Mononuclear cell (primary cell): ENCODE data around the gene SLC26A8. TPM values are rescaled to one million over a fixed set of nuclear protein-coding genes. Genes with fewer than 3 reads are reported as not detected.

Experiments used
- H3K27me3 ChIP-seq: 2 replicates; pipeline ENCODE4 v1.6.0; 2011; ENCODE audit warnings: low read length, control low read depth; ENCODE audit not compliant: insufficient read depth
- H3K4me1 ChIP-seq: 2 replicates; pipeline ENCODE4 v1.5.1; 2011; ENCODE audit warnings: mild to moderate bottlenecking, low read length, control low read depth; ENCODE audit not compliant: insufficient read depth
- H3K4me3 ChIP-seq: 2 replicates; pipeline ENCODE4 v1.5.1; 2011; ENCODE audit warnings: mild to moderate bottlenecking, low read length, moderate library complexity
- H3K9me3 ChIP-seq: 2 replicates; pipeline ENCODE4 v1.5.1; 2011; ENCODE audit warnings: low read depth, mild to moderate bottlenecking, control low read depth, low read length
- total RNA-seq: library from RNA; depleted of rRNA; stranded (reverse); fragments of >200 nt; gene quantifications from one replicate; pipeline ENCODE4 v1.2.3, GENCODE V29; 2012

Gene SLC26A8
- total RNA-seq, 1 donor: 0.10 TPM

DNA sequence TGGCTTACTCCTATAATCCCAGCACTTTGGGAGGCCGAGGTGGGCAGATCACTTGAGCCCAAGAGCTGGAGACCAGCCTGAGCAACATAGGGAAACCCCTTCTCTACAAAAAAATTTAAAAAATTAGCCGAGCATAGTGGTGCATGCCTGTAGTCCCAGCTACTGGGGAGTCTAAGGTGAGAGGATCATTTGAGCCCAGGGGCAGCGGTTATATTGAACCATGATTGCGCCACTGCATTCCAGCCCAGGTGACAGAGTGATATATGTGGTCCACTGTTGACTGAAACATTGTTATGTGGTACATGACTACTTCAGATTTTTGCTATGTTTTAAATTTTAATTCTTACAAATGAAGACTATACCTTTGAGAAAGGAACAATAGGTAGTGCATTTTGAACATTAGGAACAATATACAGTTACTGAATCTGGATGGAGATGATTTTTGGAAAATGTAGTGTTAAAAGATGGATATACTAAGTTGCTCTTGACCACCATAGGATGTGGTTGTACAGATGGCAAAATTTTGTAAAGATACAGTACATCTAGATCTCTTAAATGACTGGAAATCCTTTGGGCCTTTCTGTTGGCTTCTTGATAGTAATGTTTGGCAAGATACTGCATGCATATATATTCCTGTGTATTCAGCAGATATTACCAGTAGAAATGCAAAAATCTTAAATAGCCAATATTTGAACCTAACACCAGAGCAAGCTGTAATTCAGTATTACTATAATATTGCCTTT, 39.0 kb upstream of the SLC26A8 start:
- peaks cover 3% of the 10 kb centered on the region for H3K4me1 ChIP-seq
- H3K9me3 ChIP-seq: no peaks in the 10 kb centered on the region
- H3K4me3 ChIP-seq: no peak overlapping the region
- H3K27me3 ChIP-seq: no peaks in the 10 kb centered on the region

DNA sequence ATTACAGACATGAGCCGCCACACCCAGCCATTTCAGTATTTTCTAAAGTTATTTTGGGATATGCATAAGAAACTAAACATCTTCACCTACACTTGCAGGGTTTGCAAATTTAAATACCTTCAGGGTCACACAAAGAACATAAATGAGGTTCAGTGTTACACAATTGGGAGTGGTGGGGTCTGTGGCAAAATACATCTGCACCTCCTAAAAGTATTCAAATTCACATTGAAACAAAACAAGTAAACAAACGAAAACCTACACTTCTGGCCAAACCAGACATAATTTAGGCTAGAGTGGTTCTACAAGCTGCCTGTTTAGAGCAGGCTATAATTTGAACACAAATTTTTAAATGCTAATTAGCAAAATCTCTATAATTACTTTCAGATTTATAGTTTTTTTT, 37.8 kb upstream of the SLC26A8 start:
- Histone ChIP-seq H3K27me3 (no peaks in the 10 kb centered on the region), H3K9me3 (no peaks in the 10 kb centered on the region), H3K4me3 (no peak overlapping the region), H3K4me1 (no peaks in the 10 kb centered on the region)

DNA sequence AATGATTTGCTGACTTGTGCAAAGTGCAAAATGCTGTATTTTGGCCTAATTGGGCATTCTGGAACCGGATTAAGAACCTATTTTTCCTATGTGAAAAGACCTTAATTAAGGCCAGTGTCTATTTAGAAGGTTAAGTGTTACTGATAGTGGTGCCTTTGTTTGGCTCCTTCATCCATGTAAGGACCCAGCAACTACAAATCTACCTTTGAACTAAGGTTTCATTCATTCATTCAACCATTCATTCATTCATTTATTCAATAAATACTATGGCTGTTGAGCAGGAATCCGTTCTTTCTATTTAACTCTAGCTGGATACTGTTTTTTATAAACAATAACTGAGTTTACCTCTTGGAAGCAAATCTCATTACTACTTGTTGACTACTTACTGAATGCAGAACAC, 36.8 kb upstream of the SLC26A8 start:
- Histone ChIP-seq H3K4me3 (no peak overlapping the region), H3K9me3 (no peaks in the 10 kb centered on the region), H3K4me1 (no peaks in the 10 kb centered on the region), H3K27me3 (no peaks in the 10 kb centered on the region)

DNA sequence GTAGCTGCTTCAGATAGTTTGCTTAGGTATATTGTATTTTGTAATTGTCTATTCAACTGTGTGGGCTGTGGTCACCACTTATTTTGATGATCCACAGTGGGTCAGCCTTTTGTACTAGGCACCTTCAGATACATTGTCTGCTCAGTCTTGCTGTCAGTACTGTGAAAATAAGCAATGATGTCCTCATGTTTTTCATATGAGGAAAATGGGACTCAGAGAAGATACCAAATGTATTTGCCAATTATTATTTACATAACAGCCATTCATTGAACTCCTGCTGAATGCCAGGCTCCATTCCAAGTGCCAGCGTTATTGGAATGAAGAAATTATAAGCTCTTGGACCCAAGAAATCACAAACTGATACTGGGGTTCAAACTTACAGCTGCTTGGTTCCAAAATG, 31.7 kb upstream of the SLC26A8 start:
- Histone ChIP-seq H3K27me3 (no peaks in the 10 kb centered on the region), H3K4me1 (peaks cover 8% of the 10 kb centered on the region), H3K4me3 (no peak overlapping the region), H3K9me3 (no peaks in the 10 kb centered on the region)

DNA sequence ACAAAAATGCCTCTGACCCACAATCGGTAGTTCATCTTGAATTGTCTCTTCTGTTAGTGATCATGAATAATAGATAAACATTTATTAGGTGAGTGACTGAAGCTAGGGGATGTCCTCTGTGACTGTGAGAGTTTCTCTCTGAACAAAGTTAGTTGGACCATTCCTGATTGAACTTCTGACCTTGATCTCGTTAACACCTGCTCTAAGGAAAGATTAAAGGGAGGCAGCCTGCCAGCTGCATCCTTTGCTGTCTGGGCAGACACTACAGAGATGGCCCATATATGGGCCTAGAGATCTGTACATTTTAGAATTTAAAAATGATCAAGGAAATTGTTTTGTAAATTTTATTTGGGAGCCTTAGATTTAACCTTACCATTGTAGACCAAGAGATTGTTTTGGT, 30.5 kb upstream of the SLC26A8 start:
- Histone ChIP-seq H3K4me1 (peaks cover 20% of the 10 kb centered on the region), H3K27me3 (no peaks in the 10 kb centered on the region)

DNA sequence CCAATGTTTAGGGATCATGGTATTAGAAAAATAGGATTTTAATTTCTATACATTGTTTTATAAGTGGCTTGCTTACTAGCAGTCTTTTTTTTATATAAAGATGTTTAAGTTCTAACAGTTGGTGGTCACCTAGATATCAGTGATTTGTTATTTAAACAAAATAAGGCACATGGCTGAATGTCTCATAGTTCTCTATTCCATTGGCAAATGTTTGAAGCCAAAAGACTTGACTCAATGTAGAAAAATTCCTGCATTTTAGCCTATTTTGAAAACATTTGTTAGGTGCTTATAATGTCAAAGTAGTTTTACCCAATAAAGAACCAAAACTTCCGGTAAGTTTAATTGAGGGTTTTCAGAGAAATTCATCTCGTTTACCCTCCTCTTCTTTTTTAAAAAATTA, 30.0 kb upstream of the SLC26A8 start:
- no peak overlapping the region for H3K4me3 ChIP-seq
- H3K9me3 ChIP-seq: no peaks in the 10 kb centered on the region
- peaks cover 25% of the 10 kb centered on the region for H3K4me1 ChIP-seq
- no peaks in the 10 kb centered on the region for H3K27me3 ChIP-seq

More for the DNA sequence above, 30.5 kb upstream of the SLC26A8 start:
- Histone ChIP-seq H3K9me3 (no peaks in the 10 kb centered on the region), H3K4me3 (no peak overlapping the region)

DNA sequence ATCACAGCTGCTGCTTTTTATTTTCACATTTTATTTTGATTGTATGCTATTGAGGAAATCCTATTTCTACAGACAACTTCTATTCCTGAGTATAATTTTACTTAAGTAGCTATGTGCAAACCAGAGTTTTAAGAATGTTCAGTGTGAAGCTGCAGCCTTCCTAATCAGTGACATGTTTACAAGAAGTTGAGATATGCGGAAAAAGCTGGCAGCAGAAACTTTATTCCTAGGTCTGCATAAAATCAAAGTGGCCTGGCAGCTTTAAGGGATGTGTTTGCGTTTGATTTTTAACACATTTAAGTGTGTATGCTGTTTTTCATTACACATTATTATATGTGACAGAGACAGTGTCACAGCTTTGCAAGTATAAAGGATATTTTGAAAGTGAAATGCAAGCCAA, 29.4 kb upstream of the SLC26A8 start:
- H3K4me3 ChIP-seq: no peak overlapping the region
- H3K27me3 ChIP-seq: no peaks in the 10 kb centered on the region
- H3K4me1 ChIP-seq: peaks cover 31% of the 10 kb centered on the region
- H3K9me3 ChIP-seq: no peaks in the 10 kb centered on the region

DNA sequence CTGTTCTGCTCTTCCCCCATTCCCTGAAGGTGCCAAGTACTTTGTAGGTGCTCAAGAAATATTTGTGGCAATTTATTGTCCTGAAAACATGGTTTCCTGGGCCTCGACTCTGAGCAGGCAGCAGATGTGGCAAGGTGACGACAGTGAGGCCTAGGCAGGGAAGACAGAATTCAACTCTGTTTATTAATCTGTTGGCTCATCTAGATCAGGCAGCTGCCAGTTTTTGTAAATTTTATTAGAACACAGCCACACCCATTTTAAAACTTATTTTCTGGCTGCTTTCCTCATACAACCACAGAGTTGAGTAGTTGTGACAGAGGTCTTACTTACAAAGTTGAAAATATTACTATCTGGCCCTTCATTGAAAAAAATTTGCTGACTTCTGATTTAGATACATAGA, 27.7 kb upstream of the SLC26A8 start:
- Histone ChIP-seq H3K4me3 (no peak overlapping the region), H3K27me3 (no peaks in the 10 kb centered on the region), H3K4me1 (peaks cover 47% of the 10 kb centered on the region), H3K9me3 (no peaks in the 10 kb centered on the region)

DNA sequence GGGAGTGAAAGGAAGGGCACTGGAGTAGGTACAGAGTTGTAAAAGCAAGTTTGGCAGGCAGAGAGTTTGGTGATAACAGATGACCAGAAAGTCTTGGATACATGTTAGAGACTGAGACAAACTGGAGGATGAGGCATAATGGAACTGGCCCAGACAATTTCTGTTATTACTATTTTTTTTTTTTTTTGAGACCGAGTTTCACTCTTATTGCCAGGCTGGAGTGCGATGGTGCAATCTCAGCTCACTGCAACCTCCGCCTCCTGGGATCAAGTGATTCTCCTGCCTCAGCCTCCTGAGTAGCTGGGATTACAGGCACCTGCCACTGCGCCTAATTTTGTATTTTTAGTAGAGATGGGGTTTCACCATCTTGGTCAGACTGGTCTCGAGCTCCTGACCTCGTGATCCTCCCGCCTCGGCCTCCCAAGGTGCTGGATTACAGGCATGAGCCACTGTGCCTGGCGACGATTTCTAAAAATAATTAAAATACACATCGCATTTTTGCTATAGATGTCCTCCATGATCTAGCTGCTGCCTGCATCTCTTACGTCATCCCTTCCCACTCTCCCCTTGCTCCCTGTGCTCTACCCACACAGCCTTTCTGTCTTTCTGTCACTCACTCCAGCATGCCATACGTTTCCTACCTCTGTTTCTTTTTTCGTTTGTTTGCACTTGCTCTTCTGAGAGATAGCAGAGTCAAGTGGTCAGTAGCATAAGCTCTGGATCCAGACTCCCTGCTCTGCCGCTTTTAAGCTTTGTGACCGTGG, 26.7 kb upstream of the SLC26A8 start:
- H3K4me1 ChIP-seq: peaks cover 52% of the 10 kb centered on the region

DNA sequence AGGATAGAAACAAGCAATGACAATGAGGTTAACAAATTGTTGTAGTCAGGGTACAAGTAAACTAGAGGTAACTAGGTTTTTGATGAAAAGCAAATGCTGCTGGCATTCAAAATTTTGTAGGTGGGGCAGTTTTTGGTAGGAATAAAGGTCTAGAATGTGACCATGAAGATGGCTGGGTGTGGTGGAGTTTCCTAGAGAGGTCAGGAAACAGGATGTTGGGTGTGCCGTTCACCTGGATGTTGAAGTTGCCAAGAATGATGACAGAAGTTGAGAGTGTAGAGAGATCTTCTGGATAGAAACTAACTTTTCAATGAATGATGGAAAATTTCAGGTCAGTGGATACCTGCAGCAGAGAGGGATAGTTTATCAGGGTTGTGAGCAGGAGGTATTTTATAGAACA, 25.9 kb upstream of the SLC26A8 start:
- Histone ChIP-seq H3K27me3 (no peaks in the 10 kb centered on the region), H3K4me3 (no peak overlapping the region), H3K9me3 (no peaks in the 10 kb centered on the region), H3K4me1 (peaks cover 53% of the 10 kb centered on the region)

More for the DNA sequence above, 26.7 kb upstream of the SLC26A8 start:
- Histone ChIP-seq H3K9me3 (no peaks in the 10 kb centered on the region), H3K27me3 (no peaks in the 10 kb centered on the region), H3K4me3 (no peak overlapping the region)

DNA sequence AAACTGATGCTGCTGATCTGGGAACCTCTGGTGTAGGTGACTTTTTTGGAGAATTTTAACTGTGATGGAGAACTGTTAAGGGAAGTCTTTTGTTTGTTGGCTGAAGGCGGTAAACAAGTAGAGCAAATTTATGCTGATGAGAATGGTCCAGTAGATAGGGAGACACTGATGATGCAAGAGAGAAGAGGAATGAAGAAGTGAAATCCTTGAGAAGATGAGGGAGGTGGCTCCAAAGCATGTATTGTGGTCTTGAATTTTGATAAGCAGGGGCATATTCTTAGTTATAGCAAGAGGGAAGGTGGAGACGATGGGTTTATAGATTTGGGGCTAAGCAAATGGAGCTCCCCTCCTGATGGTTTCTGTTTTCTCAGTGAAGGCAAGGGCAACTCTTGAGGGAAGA, 25.1 kb upstream of the SLC26A8 start:
- Histone ChIP-seq H3K4me1 (peaks cover 60% of the 10 kb centered on the region), H3K4me3 (no peak overlapping the region), H3K9me3 (no peaks in the 10 kb centered on the region), H3K27me3 (no peaks in the 10 kb centered on the region)

DNA sequence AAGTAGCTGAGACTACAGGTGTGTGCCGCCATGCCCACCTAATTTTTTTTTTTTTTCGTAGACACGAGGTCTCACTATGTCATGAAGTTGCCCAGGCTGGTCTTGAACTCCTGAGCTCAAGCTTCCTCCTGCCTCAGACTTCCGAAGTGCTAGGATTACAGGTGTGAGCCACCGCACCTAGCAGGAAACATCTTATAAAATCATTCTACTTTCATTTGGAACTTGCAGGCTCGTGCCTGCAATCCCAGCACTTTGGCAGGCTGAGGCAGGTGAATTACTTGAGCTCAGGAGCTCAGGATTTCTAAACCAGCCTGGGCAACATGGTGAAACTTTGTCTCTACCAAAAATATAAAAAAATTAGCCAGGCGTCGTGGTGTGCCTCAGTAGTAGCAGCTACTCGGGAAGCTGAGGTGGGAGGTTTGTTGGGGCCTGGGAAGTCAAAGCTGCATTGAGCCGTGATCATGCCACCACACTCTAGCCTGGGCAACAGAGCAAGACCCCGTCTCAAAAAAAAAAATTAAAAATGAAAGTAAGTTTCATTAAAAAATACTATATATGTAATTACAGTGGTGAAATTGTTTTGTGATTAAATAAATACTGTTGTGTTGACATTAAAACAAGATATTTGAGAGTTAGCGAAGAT, 18.3 kb upstream of the SLC26A8 start:
- no peaks in the 10 kb centered on the region for H3K9me3 ChIP-seq
- H3K4me3 ChIP-seq: no peak overlapping the region
- peaks cover 47% of the 10 kb centered on the region for H3K4me1 ChIP-seq
- H3K27me3 ChIP-seq: no peaks in the 10 kb centered on the region

DNA sequence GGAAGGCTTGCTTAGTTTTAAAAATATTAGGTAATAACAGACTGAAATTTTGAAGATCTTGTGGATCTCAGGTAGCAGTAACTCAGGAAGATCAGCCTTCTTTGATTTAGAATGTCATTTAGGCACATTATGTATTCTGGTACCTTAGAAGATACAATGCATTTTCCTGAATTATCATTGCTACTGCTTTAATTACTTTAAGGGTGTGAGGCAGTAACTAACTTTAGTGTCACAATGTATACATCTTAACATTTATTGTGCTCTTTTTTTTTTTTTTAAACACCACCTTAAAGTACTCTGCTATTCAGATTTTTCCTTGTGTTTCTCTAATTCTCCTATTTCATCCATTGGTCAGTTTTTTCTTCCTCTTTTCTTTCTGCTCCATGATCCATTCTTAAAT, 16.5 kb upstream of the SLC26A8 start:
- H3K4me1 ChIP-seq: peaks cover 51% of the 10 kb centered on the region
- no peaks in the 10 kb centered on the region for H3K27me3 ChIP-seq
- no peaks in the 10 kb centered on the region for H3K9me3 ChIP-seq
- H3K4me3 ChIP-seq: no peak overlapping the region

DNA sequence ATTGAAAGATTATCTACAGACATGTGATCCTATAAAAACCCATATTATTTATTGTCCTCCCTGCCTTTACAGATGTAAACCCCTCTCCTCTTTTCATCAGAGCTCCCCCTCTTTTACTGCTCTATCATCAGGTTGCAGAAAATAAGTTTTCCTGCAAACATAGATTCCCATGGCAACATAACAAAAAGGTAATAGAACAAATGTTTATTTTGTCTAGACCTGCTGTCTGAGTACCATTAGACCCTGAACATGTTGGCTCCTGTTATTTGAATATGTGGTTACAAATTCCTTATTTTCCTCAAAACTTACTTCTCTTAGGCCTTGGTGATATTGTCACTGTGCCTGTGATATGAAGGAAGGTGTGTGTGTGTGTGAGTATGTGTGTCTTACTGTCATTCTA, 14.7 kb upstream of the SLC26A8 start:
- Histone ChIP-seq H3K9me3 (no peaks in the 10 kb centered on the region), H3K27me3 (no peaks in the 10 kb centered on the region), H3K4me3 (no peak overlapping the region), H3K4me1 (peaks cover 62% of the 10 kb centered on the region)

DNA sequence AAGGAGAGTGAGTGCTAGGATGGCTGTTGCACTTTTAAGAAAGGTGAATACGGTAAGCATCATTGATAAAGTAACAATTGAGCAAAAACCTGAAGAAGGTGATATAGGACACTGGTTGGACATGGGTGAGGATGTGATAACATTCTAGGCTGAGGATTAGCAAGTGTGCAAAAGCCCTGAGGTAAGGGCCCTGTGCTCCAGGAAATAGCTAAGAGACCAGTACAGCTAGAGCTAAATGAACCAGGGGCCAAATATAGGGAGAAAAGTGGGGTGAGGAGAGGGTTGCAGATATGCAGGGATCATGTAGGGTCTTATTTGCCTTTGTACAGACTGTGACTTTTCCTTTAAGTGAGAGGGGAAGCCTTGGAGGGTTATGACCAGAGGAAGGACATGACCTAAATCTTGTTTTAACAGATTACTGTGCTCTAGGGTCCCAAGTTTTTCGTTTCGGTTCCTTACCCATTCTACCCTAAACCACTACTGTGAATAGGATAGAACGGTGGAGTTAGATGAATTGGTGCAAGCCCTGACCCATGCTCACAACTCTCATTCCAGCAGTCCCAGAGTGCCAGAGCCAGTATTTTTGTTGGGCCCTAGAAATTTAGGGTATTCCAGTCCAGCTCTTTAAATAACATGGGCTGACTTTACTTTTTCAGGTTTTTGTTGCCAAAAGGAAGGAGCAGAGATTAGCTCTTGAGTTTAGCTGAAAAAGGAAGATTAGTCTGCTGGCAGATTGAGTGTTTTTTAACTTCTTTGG, 13.9 kb upstream of the SLC26A8 start:
- no peak overlapping the region for H3K4me3 ChIP-seq
- H3K4me1 ChIP-seq: peaks cover 70% of the 10 kb centered on the region
- H3K27me3 ChIP-seq: no peaks in the 10 kb centered on the region
- no peaks in the 10 kb centered on the region for H3K9me3 ChIP-seq
